ENCODE results near the gene SPATA31D1. TPM values are rescaled to one million over a fixed set of nuclear protein-coding genes. Genes with fewer than 3 reads are reported as not detected.

SPATA31D1 gene
- total and polyA plus RNA-seq, 10 donors = not detected

- no peaks in the 10 kb centered on the region for H3K27me3 ChIP-seq (replicated peaks in 1 of 7)
- H3K36me3 ChIP-seq = no peaks in the 10 kb centered on the region
- 77 to 86% (median 80%) methylated on average over 4 of the region's 4 CpGs for WGBS, 5 donors
- intact Hi-C loops (cut with DNase I; ENCODE audit: low total_unique reads) = no loop called here
- no peaks in the 10 kb centered on the region for H3K4me1 ChIP-seq
- H3K27ac ChIP-seq = no peak overlapping the region
- no peak overlapping the region for H3K4me3 ChIP-seq
- DNase-seq = no peak
- peaks cover 0 to 5% (median under 1%) of the 10 kb centered on the region in 8 donors for H3K9me3 ChIP-seq
- no peak for TF ChIP-seq CTCF (IDR thresholded peaks at IDR 0.05 in 8 of 11, conservative IDR thresholded peaks at IDR 0.05 in 3 of 11)
- no peak for TF ChIP-seq POLR2A (IDR thresholded peaks at IDR 0.05)
- TF ChIP-seq POLR2AphosphoS5 (IDR thresholded peaks at IDR 0.05) = no peak
Observed at GRCh38 chr9:81981883-81982282, 6.7 kb upstream of the SPATA31D1 start.

GRCh38 chr9:81984928-81985327, 3.6 kb upstream of the SPATA31D1 start:
- no peaks in the 10 kb centered on the region for H3K9me3 ChIP-seq
- intact Hi-C loops (cut with DNase I; ENCODE audit: low total_unique reads) = no loop called here
- H3K4me3 ChIP-seq = no peak overlapping the region
- no peaks in the 10 kb centered on the region for H3K4me1 ChIP-seq
- H3K27me3 ChIP-seq (replicated peaks in 1 of 7) = no peaks in the 10 kb centered on the region
- 78 to 85% (median 83%) methylated on average over 6 of the region's 6 CpGs for WGBS, 5 donors
- DNase-seq = no peak
- H3K36me3 ChIP-seq = no peaks in the 10 kb centered on the region
- no peak for TF ChIP-seq POLR2AphosphoS5 (IDR thresholded peaks at IDR 0.05)
- TF ChIP-seq CTCF (IDR thresholded peaks at IDR 0.05 in 8 of 11, conservative IDR thresholded peaks at IDR 0.05 in 3 of 11) = no peak
- TF ChIP-seq POLR2A (IDR thresholded peaks at IDR 0.05) = no peak
- H3K27ac ChIP-seq = no peak overlapping the region

- no peak for DNase-seq
- Histone ChIP-seq H3K4me1 (no peaks in the 10 kb centered on the region), H3K9me3 (no peaks in the 10 kb centered on the region), H3K27ac (no peak overlapping the region), H3K27me3 (replicated peaks in 1 of 7) (no peaks in the 10 kb centered on the region), H3K4me3 (no peak overlapping the region), H3K36me3 (no peaks in the 10 kb centered on the region)
- intact Hi-C loops (cut with DNase I; ENCODE audit: low total_unique reads) = no loop called here
- WGBS, 5 donors = 74 to 87% (median 85%) methylated on average over 1 of the region's 1 CpG
- no peak for TF ChIP-seq POLR2AphosphoS5 (IDR thresholded peaks at IDR 0.05)
Observed at GRCh38 chr9:81986051-81986450, 2.5 kb upstream of the SPATA31D1 start.

GRCh38 chr9:81989700-81990099, 1.1 kb downstream of the SPATA31D1 start:
- Histone ChIP-seq H3K9me3 (no peaks in the 10 kb centered on the region), H3K36me3 (no peaks in the 10 kb centered on the region), H3K27ac (no peak overlapping the region), H3K4me3 (no peak overlapping the region), H3K27me3 (replicated peaks in 1 of 7) (no peaks in the 10 kb centered on the region), H3K4me1 (no peaks in the 10 kb centered on the region)
- intact Hi-C loops (cut with DNase I; ENCODE audit: low total_unique reads) = no loop called here
- TF ChIP-seq POLR2AphosphoS5 (IDR thresholded peaks at IDR 0.05) (no peak), POLR2A (IDR thresholded peaks at IDR 0.05) (no peak), CTCF (IDR thresholded peaks at IDR 0.05 in 8 of 11, conservative IDR thresholded peaks at IDR 0.05 in 3 of 11) (no peak)
- WGBS, 5 donors = 82 to 100% (median 93%) methylated on average over 1 of the region's 1 CpG
- no peak for DNase-seq

GRCh38 chr9:81993656-81994055, 5.1 kb downstream of the SPATA31D1 start:
- no peaks in the 10 kb centered on the region for H3K27me3 ChIP-seq (replicated peaks in 1 of 7)
- H3K9me3 ChIP-seq = no peaks in the 10 kb centered on the region
- no peak for DNase-seq
- no peaks in the 10 kb centered on the region for H3K36me3 ChIP-seq
- no peak overlapping the region for H3K4me3 ChIP-seq
- 91 to 95% (median 94%) methylated on average over 5 of the region's 5 CpGs for WGBS, 5 donors
- H3K4me1 ChIP-seq = no peaks in the 10 kb centered on the region
- no peak for TF ChIP-seq POLR2A (IDR thresholded peaks at IDR 0.05)
- no peak for TF ChIP-seq CTCF (IDR thresholded peaks at IDR 0.05 in 8 of 11, conservative IDR thresholded peaks at IDR 0.05 in 3 of 11)
- no peak for TF ChIP-seq POLR2AphosphoS5 (IDR thresholded peaks at IDR 0.05)
- intact Hi-C loops (cut with DNase I; ENCODE audit: low total_unique reads) = no loop called here
- H3K27ac ChIP-seq = no peak overlapping the region
